K562 (cell line): ENCODE measurements around the gene MCL1. TPM values are rescaled to one million over a fixed set of nuclear protein-coding genes. Genes with fewer than 3 reads are reported as not detected.

ENCODE experiments used
- C11orf30 ChIP-seq: fragments of 450-650 bp; IDR thresholded peaks from 2 replicates; pipeline ENCODE4 v1.6.1; 2016; ENCODE audit warnings: low read depth, mild to moderate bottlenecking
- FOXP1 ChIP-seq: sonication (generic); formaldehyde crosslinking; IDR thresholded peaks from 2 replicates; pipeline ENCODE4 v1.8.0; 2022; ENCODE audit warnings: mild to moderate bottlenecking, missing genetic modification reagents
- GTF2A2 ChIP-seq: IDR thresholded peaks from 2 replicates; pipeline ENCODE4 v1.6.1; 2016; ENCODE audit warnings: mild to moderate bottlenecking, missing genetic modification characterization, missing compliant biosample characterization
- LCOR ChIP-seq: sonication (generic); formaldehyde crosslinking; IDR thresholded peaks from 2 replicates; pipeline ENCODE4 v1.8.0; 2022; ENCODE audit warnings: mild to moderate bottlenecking, missing genetic modification reagents
- MYC ChIP-seq, 2 experiments: fragments of 250-450 bp in 1 of 2; sonication (Bioruptor Pico) in 1 of 2; IDR thresholded peaks; 2 replicates each; pipeline versions ENCODE4 v1.5.1 to v1.6.1; 2012 to 2021; ENCODE audit warnings: low read depth in 2 of 2, borderline replicate concordance in 1 of 2, improper control_type of control experiment in 1 of 2, low read length in 1 of 2, mild to moderate bottlenecking in 1 of 2, moderate library complexity in 1 of 2
- SIX5 ChIP-seq, 2 experiments: IDR thresholded peaks; 2 replicates each; pipeline ENCODE4 v1.6.1; 2011; ENCODE audit warnings: low read length in 2 of 2, borderline replicate concordance in 1 of 2, low read depth in 1 of 2, mild to moderate bottlenecking in 1 of 2, moderate library complexity in 1 of 2; ENCODE audit not compliant: insufficient read depth in 1 of 2
- STAT5B ChIP-seq: fragments of 250-450 bp; sonication (Bioruptor Pico); IDR thresholded peaks from 2 replicates; pipeline ENCODE4 v1.8.0; 2021; ENCODE audit warnings: mild to moderate bottlenecking, inconsistent platforms
- TARDBP ChIP-seq: fragments of 450-650 bp; IDR thresholded peaks from 2 replicates; pipeline ENCODE4 v1.6.1; 2016
- ZNF212 ChIP-seq: fragments of 450-650 bp; formaldehyde crosslinking; IDR thresholded peaks from 2 replicates; pipeline ENCODE4 v1.4.0; 2020; ENCODE audit warnings: mild to moderate bottlenecking
- ZNF57 ChIP-seq: fragments of 450-650 bp; formaldehyde crosslinking; IDR thresholded peaks from 2 replicates; pipeline ENCODE4 v1.4.0; 2020; ENCODE audit warnings: mild to moderate bottlenecking, moderate library complexity
- ZNF764 ChIP-seq: fragments of 250-450 bp; sonication (Bioruptor Pico); IDR thresholded peaks from 2 replicates; pipeline ENCODE4 v1.4.0; 2020; ENCODE audit warnings: low read depth, mild to moderate bottlenecking, moderate library complexity
- ZNF77 ChIP-seq: fragments of 250-450 bp; sonication (Bioruptor Pico); IDR thresholded peaks from 2 replicates; pipeline ENCODE4 v1.5.0; 2020
- polyA plus RNA-seq, 8 experiments: library from polyadenylated mRNA; depleted of rRNA in 4 of 8; stranded (reverse) in 5 of 8; unstranded in 3 of 8; fragments of >200 nt; fragmentation: Nextera tagmentation in 2 of 8; fragmentation: Illumina TruSeq in 1 of 8; extraction: Ambion mirVana in 2 of 8; extraction: Trizol in 1 of 8; gene quantifications; 2 replicates each; pipeline versions ENCODE4 v1.2.1 to v1.2.3, GENCODE V29; 2011 to 2014; ENCODE audit warnings: inconsistent platforms in 1 of 8, missing spikeins in 1 of 8
- total RNA-seq, 7 experiments: library from RNA; depleted of rRNA in 6 of 7; stranded (reverse); fragments of >200 nt in 6 of 7; fragmentation: Illumina TruSeq in 2 of 7; extraction: Trizol in 2 of 7; gene quantifications; 2 replicates each; pipeline versions ENCODE4 v1.2.1 to v1.2.3, GENCODE V29; 2011 to 2021; ENCODE audit warnings: low replicate concordance in 1 of 7
- TF ChIP-seq, protein P1 (sequence below): fragments of 250-450 bp; sonication (Bioruptor Pico); IDR thresholded peaks from 2 replicates; pipeline ENCODE4 v1.8.0; 2022; ENCODE audit warnings: inconsistent platforms
- TF ChIP-seq, protein P2 (sequence below): conservative IDR thresholded peaks from 2 replicates; pipeline ENCODE4 v1.6.1; 2011; ENCODE audit warnings: low read depth, mild to moderate bottlenecking, low read length; ENCODE audit not compliant: control insufficient read depth
- TF ChIP-seq, protein P3 (sequence below): fragments of 250-450 bp; sonication (Bioruptor Pico); IDR thresholded peaks from 2 replicates; pipeline ENCODE4 v1.8.0; 2021; ENCODE audit warnings: moderate library complexity, mild to moderate bottlenecking, inconsistent platforms
- TF ChIP-seq, protein P4 (sequence below): sonication (generic); formaldehyde crosslinking; IDR thresholded peaks from 2 replicates; pipeline ENCODE4 v1.4.0; 2020; ENCODE audit warnings: mild to moderate bottlenecking, missing genetic modification reagents
- TF ChIP-seq, protein P5 (sequence below): sonication (generic); formaldehyde crosslinking; IDR thresholded peaks from 2 replicates; pipeline ENCODE4 v1.8.1; 2023; ENCODE audit warnings: mild to moderate bottlenecking, missing genetic modification reagents
- TF ChIP-seq, protein P6 (sequence below): fragments of 200-800 bp; sonication (Bioruptor generic); IDR thresholded peaks from 2 replicates; pipeline ENCODE4 v1.6.1; 2017; ENCODE audit warnings: missing genetic modification characterization, missing compliant biosample characterization

MCL1 gene
- total and polyA plus RNA-seq, 9 of the 15 experiments (the other 6 are each of a cell fraction or from before 2014, with no cell fraction given), result 27.1 to 224 (median 138) TPM

DNA sequence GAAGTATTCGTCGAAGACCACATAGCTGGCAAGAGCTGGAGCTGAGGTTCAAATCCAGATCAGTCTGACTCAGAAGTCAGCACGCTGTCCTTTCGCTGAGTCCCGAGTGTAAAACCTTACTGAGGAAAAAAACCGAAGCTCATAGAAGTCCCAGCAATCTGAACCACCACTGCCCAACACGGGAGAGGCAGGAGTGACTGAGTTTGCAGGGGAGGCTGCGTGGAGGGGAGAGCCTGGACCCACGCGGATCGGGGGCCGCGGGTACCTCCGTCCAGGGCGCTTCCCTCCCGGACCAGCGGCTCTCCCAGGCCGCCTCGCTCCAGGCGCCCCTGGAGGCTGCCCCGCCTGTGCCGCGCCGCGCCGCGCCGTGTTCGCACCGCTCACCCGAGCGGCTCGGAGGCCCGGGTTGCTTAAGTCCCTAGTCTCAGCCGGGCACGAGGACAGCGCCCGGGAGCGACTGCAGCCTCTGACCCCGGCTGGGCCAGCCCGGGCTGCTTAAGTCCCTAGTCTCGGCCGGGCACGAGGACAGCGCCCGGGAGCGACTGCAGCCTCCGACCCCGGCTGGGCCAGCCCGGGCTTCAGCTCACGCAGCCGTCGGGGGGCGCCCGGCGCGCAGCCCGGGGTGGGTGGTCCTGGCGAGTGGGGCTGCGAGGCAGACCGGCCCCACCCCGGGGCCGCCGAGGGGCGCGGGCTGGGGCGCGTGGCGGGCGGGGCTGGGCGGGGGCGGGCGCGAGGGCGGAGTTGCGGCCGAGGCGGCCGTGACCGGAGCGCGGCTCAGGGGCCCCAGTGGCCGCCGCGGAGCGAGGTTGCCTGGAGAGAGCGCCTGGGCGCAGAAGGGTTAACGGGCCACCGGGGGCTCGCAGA, 30.5 kb downstream of the MCL1 start, which contains the start of gene ADAMTSL4 (continued):
- no peak for TF ChIP-seq SIX5 (IDR thresholded peaks at IDR 0.05; ENCODE audit: borderline replicate concordance in 1 of 2, insufficient read depth in 1 of 2, low read depth in 1 of 2, low read length in 2 of 2)
- no peak for TF ChIP-seq ZNF764
- no peak for TF ChIP-seq FOXP1 (CRISPR knock-in tag)
- no peak for TF ChIP-seq STAT5B (CRISPR knock-in tag)
- no peak for TF ChIP-seq C11orf30
- TF ChIP-seq ZNF77, result no peak
- TF ChIP-seq, protein P1, sequence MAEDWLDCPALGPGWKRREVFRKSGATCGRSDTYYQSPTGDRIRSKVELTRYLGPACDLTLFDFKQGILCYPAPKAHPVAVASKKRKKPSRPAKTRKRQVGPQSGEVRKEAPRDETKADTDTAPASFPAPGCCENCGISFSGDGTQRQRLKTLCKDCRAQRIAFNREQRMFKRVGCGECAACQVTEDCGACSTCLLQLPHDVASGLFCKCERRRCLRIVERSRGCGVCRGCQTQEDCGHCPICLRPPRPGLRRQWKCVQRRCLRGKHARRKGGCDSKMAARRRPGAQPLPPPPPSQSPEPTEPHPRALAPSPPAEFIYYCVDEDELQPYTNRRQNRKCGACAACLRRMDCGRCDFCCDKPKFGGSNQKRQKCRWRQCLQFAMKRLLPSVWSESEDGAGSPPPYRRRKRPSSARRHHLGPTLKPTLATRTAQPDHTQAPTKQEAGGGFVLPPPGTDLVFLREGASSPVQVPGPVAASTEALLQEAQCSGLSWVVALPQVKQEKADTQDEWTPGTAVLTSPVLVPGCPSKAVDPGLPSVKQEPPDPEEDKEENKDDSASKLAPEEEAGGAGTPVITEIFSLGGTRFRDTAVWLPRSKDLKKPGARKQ (CRISPR knock-in tag), result no peak
- TF ChIP-seq, protein P2, sequence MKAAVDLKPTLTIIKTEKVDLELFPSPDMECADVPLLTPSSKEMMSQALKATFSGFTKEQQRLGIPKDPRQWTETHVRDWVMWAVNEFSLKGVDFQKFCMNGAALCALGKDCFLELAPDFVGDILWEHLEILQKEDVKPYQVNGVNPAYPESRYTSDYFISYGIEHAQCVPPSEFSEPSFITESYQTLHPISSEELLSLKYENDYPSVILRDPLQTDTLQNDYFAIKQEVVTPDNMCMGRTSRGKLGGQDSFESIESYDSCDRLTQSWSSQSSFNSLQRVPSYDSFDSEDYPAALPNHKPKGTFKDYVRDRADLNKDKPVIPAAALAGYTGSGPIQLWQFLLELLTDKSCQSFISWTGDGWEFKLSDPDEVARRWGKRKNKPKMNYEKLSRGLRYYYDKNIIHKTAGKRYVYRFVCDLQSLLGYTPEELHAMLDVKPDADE, result no peak; the same call in 1 of the 2 replicates
- TF ChIP-seq MYC (IDR thresholded peaks at IDR 0.05; ENCODE audit: low read depth, low read length), result peak; percentile 74
- no peak for TF ChIP-seq MYC (CRISPR knock-in tag; IDR thresholded peaks at IDR 0.05; ENCODE audit: borderline replicate concordance, low read depth)
- TF ChIP-seq, protein P3, sequence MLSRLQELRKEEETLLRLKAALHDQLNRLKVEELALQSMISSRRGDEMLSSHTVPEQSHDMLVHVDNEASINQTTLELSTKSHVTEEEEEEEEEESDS, result no peak
- TF ChIP-seq ZNF57 (CRISPR knock-in tag), result no peak
- no peak for TF ChIP-seq LCOR (CRISPR knock-in tag)
- no peak for TF ChIP-seq GTF2A2 (tag)
- TF ChIP-seq, protein P4, sequence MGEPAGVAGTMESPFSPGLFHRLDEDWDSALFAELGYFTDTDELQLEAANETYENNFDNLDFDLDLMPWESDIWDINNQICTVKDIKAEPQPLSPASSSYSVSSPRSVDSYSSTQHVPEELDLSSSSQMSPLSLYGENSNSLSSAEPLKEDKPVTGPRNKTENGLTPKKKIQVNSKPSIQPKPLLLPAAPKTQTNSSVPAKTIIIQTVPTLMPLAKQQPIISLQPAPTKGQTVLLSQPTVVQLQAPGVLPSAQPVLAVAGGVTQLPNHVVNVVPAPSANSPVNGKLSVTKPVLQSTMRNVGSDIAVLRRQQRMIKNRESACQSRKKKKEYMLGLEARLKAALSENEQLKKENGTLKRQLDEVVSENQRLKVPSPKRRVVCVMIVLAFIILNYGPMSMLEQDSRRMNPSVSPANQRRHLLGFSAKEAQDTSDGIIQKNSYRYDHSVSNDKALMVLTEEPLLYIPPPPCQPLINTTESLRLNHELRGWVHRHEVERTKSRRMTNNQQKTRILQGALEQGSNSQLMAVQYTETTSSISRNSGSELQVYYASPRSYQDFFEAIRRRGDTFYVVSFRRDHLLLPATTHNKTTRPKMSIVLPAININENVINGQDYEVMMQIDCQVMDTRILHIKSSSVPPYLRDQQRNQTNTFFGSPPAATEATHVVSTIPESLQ (CRISPR knock-in tag), result peak; percentile 43; the same call in 1 of the 2 replicates
- TF ChIP-seq, protein P5, sequence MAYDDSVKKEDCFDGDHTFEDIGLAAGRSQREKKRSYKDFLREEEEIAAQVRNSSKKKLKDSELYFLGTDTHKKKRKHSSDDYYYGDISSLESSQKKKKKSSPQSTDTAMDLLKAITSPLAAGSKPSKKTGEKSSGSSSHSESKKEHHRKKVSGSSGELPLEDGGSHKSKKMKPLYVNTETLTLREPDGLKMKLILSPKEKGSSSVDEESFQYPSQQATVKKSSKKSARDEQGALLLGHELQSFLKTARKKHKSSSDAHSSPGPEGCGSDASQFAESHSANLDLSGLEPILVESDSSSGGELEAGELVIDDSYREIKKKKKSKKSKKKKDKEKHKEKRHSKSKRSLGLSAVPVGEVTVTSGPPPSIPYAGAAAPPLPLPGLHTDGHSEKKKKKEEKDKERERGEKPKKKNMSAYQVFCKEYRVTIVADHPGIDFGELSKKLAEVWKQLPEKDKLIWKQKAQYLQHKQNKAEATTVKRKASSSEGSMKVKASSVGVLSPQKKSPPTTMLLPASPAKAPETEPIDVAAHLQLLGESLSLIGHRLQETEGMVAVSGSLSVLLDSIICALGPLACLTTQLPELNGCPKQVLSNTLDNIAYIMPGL (CRISPR knock-in tag), result 0 out of 2 replicates have a peak, but pooled peaks have one; percentile 23
- TF ChIP-seq TARDBP, result no peak
- TF ChIP-seq ZNF212 (CRISPR knock-in tag), result no peak
- TF ChIP-seq, protein P6, sequence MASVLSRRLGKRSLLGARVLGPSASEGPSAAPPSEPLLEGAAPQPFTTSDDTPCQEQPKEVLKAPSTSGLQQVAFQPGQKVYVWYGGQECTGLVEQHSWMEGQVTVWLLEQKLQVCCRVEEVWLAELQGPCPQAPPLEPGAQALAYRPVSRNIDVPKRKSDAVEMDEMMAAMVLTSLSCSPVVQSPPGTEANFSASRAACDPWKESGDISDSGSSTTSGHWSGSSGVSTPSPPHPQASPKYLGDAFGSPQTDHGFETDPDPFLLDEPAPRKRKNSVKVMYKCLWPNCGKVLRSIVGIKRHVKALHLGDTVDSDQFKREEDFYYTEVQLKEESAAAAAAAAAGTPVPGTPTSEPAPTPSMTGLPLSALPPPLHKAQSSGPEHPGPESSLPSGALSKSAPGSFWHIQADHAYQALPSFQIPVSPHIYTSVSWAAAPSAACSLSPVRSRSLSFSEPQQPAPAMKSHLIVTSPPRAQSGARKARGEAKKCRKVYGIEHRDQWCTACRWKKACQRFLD (CRISPR knock-in tag), result no peak; the same call in 1 of the 2 replicates
